BLaER1 treated with 17β-estradiol and CSF1 and Interleukin-3, amounts not matched to agents 10 nM and 100 nM (cell line): ENCODE measurements around the gene QPRT.
"Not testable (repeated sequence)": the region's sequence is repeated elsewhere in the genome, so short reads cannot be mapped to it uniquely, and the experiment has no call there.

ENCODE experiments used
- H3K27ac ChIP-seq, 11 experiments: shearing (Covaris generic); formaldehyde crosslinking; 2 replicates each; pipeline ENCODE4 v1.8.1; 2022
- H3K27me3 ChIP-seq, 11 experiments: shearing (Covaris generic); formaldehyde crosslinking; 2 replicates each; pipeline ENCODE4 v1.8.1; 2022
- H3K36me3 ChIP-seq, 11 experiments: shearing (Covaris generic); formaldehyde crosslinking; 2 replicates each; pipeline ENCODE4 v1.8.1; 2022
- H3K4me1 ChIP-seq, 10 experiments: shearing (Covaris generic); formaldehyde crosslinking; 2 replicates each; pipeline ENCODE4 v1.8.1; 2022
- H3K4me2 ChIP-seq, 11 experiments: shearing (Covaris generic); formaldehyde crosslinking; 2 replicates each; pipeline ENCODE4 v1.8.1; 2022
- H3K4me3 ChIP-seq, 10 experiments: shearing (Covaris generic); formaldehyde crosslinking; 2 replicates each; pipeline ENCODE4 v1.8.1; 2022
- H3K9ac ChIP-seq, 11 experiments: shearing (Covaris generic); formaldehyde crosslinking; 2 replicates each; pipeline ENCODE4 v1.8.1; 2022
- H3K9me3 ChIP-seq, 11 experiments: shearing (Covaris generic); formaldehyde crosslinking; replicated peaks in 1 of 11; 2 replicates each; pipeline ENCODE4 v1.8.1; 2022
- H4K20me1 ChIP-seq, 11 experiments: shearing (Covaris generic); formaldehyde crosslinking; 2 replicates each; pipeline ENCODE4 v1.8.1; 2022
- Cebpa-rat ChIP-seq, 11 experiments: shearing (Covaris generic); IDR thresholded peaks; 2 replicates each; pipeline ENCODE4 v1.8.1; 2022

The QPRT gene

GRCh38 chr16:29700253-29700987 is 21.4 kb downstream of the QPRT start:
- H3K9me3 ChIP-seq, result peaks cover 35 to 48% (median 41%) of the 10 kb centered on the region in 11 experiments
- H3K27me3 ChIP-seq, result peaks cover 0 to 6% (median 0%) of the 10 kb centered on the region in 11 experiments; a peak in 1 of 22 replicates
- H3K4me1 ChIP-seq, result peaks cover 20 to 74% (median 50%) of the 10 kb centered on the region in 10 experiments
- peaks cover 8 to 38% (median 27%) of the 10 kb centered on the region in 11 experiments; a peak in 21 of 22 replicates for H3K36me3 ChIP-seq
- peak overlapping the region in 1 of 11 experiments; percentile 21; a peak in 1 of 22 replicates for H3K27ac ChIP-seq
- H3K9ac ChIP-seq, result no peak overlapping the region
- peak overlapping the region in 1 of 11 experiments; percentile 84; a peak in 3 of 22 replicates for H3K4me2 ChIP-seq
- H3K4me3 ChIP-seq, result 0 out of 20 replicates have a peak overlapping the region, but pooled peaks of 1 of the 10 experiments have one; percentile 20
- H4K20me1 ChIP-seq, result no peaks in the 10 kb centered on the region
- no peak for TF ChIP-seq Cebpa-rat (IDR thresholded peaks at IDR 0.05)

GRCh38 chr16:29701214-29701555 is 22.2 kb downstream of the QPRT start:
- Histone ChIP-seq H3K4me1 (peaks cover 20 to 74% (median 54%) of the 10 kb centered on the region in 10 experiments), H3K27me3 (peaks cover 0 to 6% (median 0%) of the 10 kb centered on the region in 11 experiments; a peak in 1 of 22 replicates), H3K9me3 (peaks cover 35 to 48% (median 41%) of the 10 kb centered on the region in 11 experiments), H3K9ac (no peak overlapping the region), H3K36me3 (peaks cover 8 to 33% (median 27%) of the 10 kb centered on the region in 11 experiments; a peak in 21 of 22 replicates), H3K4me3 (no peak overlapping the region), H3K27ac (peak overlapping the region in 6 of 11 experiments; percentile 66 to 73 (median 68); a peak in 8 of 22 replicates), H4K20me1 (no peaks in the 10 kb centered on the region), H3K4me2 (peak overlapping the region in 6 of 11 experiments; percentile 80 to 87 (median 82); a peak in 8 of 22 replicates)
- TF ChIP-seq Cebpa-rat (IDR thresholded peaks at IDR 0.05), result no peak

GRCh38 chr16:29702269-29702668 is 23.3 kb downstream of the QPRT start:
- H3K9ac ChIP-seq, result peak overlapping the region in 10 of 11 experiments; percentile 15 to 68 (median 57); a peak in 19 of 22 replicates
- H3K4me3 ChIP-seq, result peak overlapping the region in 9 of 10 experiments; percentile 19 to 53 (median 36); a peak in 11 of 20 replicates
- peaks cover 0 to 6% (median 0%) of the 10 kb centered on the region in 11 experiments; a peak in 1 of 22 replicates for H3K27me3 ChIP-seq
- H4K20me1 ChIP-seq, result no peaks in the 10 kb centered on the region
- H3K27ac ChIP-seq, result peak overlapping the region in 9 of 11 experiments; percentile 58 to 74 (median 66); a peak in 18 of 22 replicates
- TF ChIP-seq Cebpa-rat (IDR thresholded peaks at IDR 0.05), result no peak
- peak overlapping the region; percentile 70 to 89 (median 83) for H3K4me2 ChIP-seq
- peaks cover 3 to 25% (median 17%) of the 10 kb centered on the region in 11 experiments; a peak in 21 of 22 replicates for H3K36me3 ChIP-seq
- peaks cover 20 to 74% (median 61%) of the 10 kb centered on the region in 10 experiments for H3K4me1 ChIP-seq
- peaks cover 28 to 42% (median 35%) of the 10 kb centered on the region in 11 experiments for H3K9me3 ChIP-seq

DNA sequence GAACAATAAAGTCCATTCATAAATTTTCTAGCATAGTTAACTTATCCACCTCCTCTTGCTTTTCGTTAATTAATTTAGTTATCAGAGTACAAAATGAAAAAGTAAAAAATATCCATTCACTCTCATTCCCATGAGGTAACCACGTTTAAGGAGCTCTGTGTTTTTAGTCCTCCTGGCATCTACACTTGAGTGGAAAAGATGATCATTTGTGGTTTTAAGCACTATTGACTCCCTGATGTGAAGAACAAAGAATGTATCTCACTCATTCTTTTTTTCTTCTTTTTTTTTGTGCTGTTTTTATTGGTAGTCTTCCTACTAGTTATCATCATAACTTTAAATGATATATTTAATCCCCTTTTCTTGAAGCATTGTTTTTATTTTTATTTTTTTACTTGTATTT is 26.1 kb downstream of the QPRT start:
- Histone ChIP-seq H3K9me3 (peaks cover 2 to 22% (median 13%) of the 10 kb centered on the region in 11 experiments; a peak in 18 of 22 replicates), H3K9ac (no peak overlapping the region), H3K36me3 (no peaks in the 10 kb centered on the region; a peak in 1 of 22 replicates), H4K20me1 (no peaks in the 10 kb centered on the region), H3K4me2 (peak overlapping the region in 9 of 11 experiments; percentile 21 to 84 (median 70); a peak in 16 of 22 replicates), H3K4me1 (peaks cover 21 to 96% (median 85%) of the 10 kb centered on the region in 10 experiments), H3K27ac (0 out of 22 replicates have a peak overlapping the region, but pooled peaks of 1 of the 11 experiments have one; percentile 30), H3K4me3 (no peak overlapping the region), H3K27me3 (peaks cover 0 to 6% (median 0%) of the 10 kb centered on the region in 11 experiments; a peak in 1 of 22 replicates)
- no peak for TF ChIP-seq Cebpa-rat (IDR thresholded peaks at IDR 0.05)

- Histone ChIP-seq H3K9me3 (peaks cover 0 to 11% (median 0%) of the 10 kb centered on the region in 11 experiments; a peak in 5 of 22 replicates), H3K4me2 (peak overlapping the region in 6 of 11 experiments; percentile 23 to 59 (median 31); a peak in 10 of 22 replicates), H3K27ac (peak overlapping the region in 1 of 11 experiments; percentile 38; a peak in 2 of 22 replicates), H3K4me1 (peaks cover 35 to 98% (median 92%) of the 10 kb centered on the region in 10 experiments)
- not testable (repeated sequence) for H4K20me1 ChIP-seq, H3K27me3 ChIP-seq, H3K4me3 ChIP-seq, H3K9ac ChIP-seq, H3K36me3 ChIP-seq
Observed at GRCh38 chr16:29707160-29707559, 28.2 kb downstream of the QPRT start.

DNA sequence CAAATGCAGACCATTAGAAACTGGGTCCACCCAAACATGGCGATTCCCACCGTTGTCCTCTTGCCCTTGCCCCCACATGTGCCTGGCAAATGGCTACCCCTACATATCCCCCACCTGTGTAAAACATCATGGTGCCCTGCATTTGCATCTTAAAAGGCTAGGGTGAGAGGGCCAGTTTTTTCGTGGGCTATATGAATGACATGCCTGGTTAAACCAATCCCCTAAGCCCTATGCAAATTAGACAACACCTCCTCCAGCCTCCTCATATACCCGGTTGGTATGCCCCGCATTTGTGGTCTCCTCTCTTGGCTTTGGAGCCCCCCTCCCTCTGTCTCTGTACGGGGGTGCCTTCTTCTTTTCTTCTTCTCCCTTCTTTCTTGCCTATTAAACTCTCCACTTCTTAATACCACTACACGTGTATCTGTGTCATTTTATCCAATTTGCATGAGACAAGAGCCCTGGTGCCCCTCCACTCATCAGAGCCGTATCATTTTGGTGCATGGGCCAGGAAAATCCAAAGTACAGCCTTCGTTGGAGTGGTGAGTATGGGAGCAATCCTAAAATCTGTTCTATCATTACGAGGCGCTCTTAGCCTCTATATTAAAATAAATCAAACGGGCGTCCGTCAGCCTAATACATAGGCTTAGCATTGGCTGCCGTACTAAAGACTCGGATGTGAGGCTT is 30.1 kb downstream of the QPRT start:
- Histone ChIP-seq H3K4me3 (no peak overlapping the region), H3K27me3 (peaks cover 0 to 6% (median 0%) of the 10 kb centered on the region in 11 experiments; a peak in 1 of 22 replicates), H3K9me3 (peaks cover 0 to 11% (median 0%) of the 10 kb centered on the region in 11 experiments; a peak in 5 of 22 replicates), H3K4me2 (peak overlapping the region in 8 of 11 experiments; percentile 16 to 59 (median 34); a peak in 12 of 22 replicates), H3K27ac (peak overlapping the region in 1 of 11 experiments; percentile 1; a peak in 1 of 22 replicates), H3K9ac (no peak overlapping the region), H4K20me1 (no peaks in the 10 kb centered on the region), H3K36me3 (no peaks in the 10 kb centered on the region), H3K4me1 (peaks cover 24 to 79% (median 75%) of the 10 kb centered on the region in 10 experiments)
- TF ChIP-seq Cebpa-rat (IDR thresholded peaks at IDR 0.05), result no peak

- not testable (repeated sequence) for H3K27me3 ChIP-seq, H3K9ac ChIP-seq, H3K4me3 ChIP-seq, H4K20me1 ChIP-seq, H3K36me3 ChIP-seq, H3K27ac ChIP-seq
- peaks cover 0 to 11% (median 0%) of the 10 kb centered on the region in 11 experiments; a peak in 5 of 22 replicates for H3K9me3 ChIP-seq
- H3K4me2 ChIP-seq, result peak overlapping the region in 8 of 11 experiments; percentile 14 to 77 (median 56); a peak in 10 of 22 replicates
- H3K4me1 ChIP-seq, result peaks cover 24 to 73% (median 69%) of the 10 kb centered on the region in 10 experiments
Observed at GRCh38 chr16:29709657-29710056, 30.7 kb downstream of the QPRT start.
